GM23338 (cell line): ENCODE results near the gene MAPK8IP2. TPM values are rescaled to one million over a fixed set of nuclear protein-coding genes. Genes with fewer than 3 reads are reported as not detected.

Source experiments
- ATAC-seq: fragments of 200-7000 bp; cut with Tn5 transposase; 3 replicates; pipeline ENCODE4 v1.9.1; 2020
- DNase-seq: peaks from one replicate; pipeline ENCODE4 v3.0.0-alpha.2; 2015; ENCODE audit warnings: low spot score
- H2AFZ ChIP-seq: fragments of 200-600 bp; sonication (generic); 2 replicates; pipeline ENCODE4 v1.8.0; 2016; ENCODE audit warnings: antibody characterized with exemption, mild to moderate bottlenecking, moderate library complexity
- H3F3A ChIP-seq: fragments of 200-600 bp; sonication (generic); replicated peaks from 2 replicates; pipeline ENCODE4 v1.8.0; 2017; ENCODE audit warnings: antibody characterized with exemption, mixed run types, low read depth
- H3K27ac ChIP-seq: fragments of 200-600 bp; sonication (generic); 2 replicates; pipeline ENCODE4 v1.6.1; 2016; ENCODE audit warnings: low read depth
- H3K27me3 ChIP-seq: fragments of 200-600 bp; sonication (generic); 2 replicates; pipeline ENCODE4 v1.8.0; 2016; ENCODE audit warnings: mild to moderate bottlenecking, mixed run types, moderate library complexity; ENCODE audit not compliant: insufficient read depth
- H3K36me3 ChIP-seq: fragments of 200-600 bp; sonication (generic); 2 replicates; pipeline ENCODE4 v1.8.0; 2016; ENCODE audit warnings: mild to moderate bottlenecking; ENCODE audit not compliant: insufficient read depth
- H3K4me1 ChIP-seq: fragments of 200-600 bp; sonication (generic); 2 replicates; pipeline ENCODE4 v1.8.0; 2016; ENCODE audit warnings: mild to moderate bottlenecking, moderate library complexity; ENCODE audit not compliant: insufficient read depth
- H3K4me2 ChIP-seq: fragments of 200-600 bp; sonication (generic); 2 replicates; pipeline ENCODE4 v1.7.1; 2017; ENCODE audit warnings: mixed run types
- H3K4me3 ChIP-seq: fragments of 200-600 bp; sonication (generic); 2 replicates; pipeline ENCODE4 v1.6.1; 2016; ENCODE audit warnings: mixed run types
- H3K79me2 ChIP-seq: fragments of 200-600 bp; sonication (generic); replicated peaks from 2 replicates; pipeline ENCODE4 v1.8.0; 2017; ENCODE audit warnings: mild to moderate bottlenecking; ENCODE audit not compliant: insufficient read depth
- H3K9me2 ChIP-seq: fragments of 200-600 bp; sonication (generic); 2 replicates; pipeline ENCODE4 v1.8.0; 2017; ENCODE audit not compliant: insufficient read depth
- H4K20me1 ChIP-seq: fragments of 200-600 bp; sonication (generic); replicated peaks from 2 replicates; pipeline ENCODE4 v1.8.0; 2017; ENCODE audit warnings: mild to moderate bottlenecking; ENCODE audit not compliant: insufficient read depth
- H3K27ac Mint-ChIP-seq: 2 replicates; pipeline ENCODE4 v1.8.0; 2020; ENCODE audit warnings: inconsistent platforms, mild to moderate bottlenecking, moderate library complexity, mixed read lengths
- H3K27me3 Mint-ChIP-seq: 3 replicates; pipeline ENCODE4 v1.8.0; 2022; ENCODE audit warnings: low read depth, mild to moderate bottlenecking, moderate library complexity, mixed read lengths, inconsistent platforms; ENCODE audit not compliant: insufficient read depth, poor library complexity
- H3K36me3 Mint-ChIP-seq: 3 replicates; pipeline ENCODE4 v1.8.0; 2021; ENCODE audit warnings: low read depth, mild to moderate bottlenecking, inconsistent platforms, moderate library complexity, mixed read lengths
- H3K4me1 Mint-ChIP-seq: 3 replicates; pipeline ENCODE4 v1.8.0; 2020; ENCODE audit warnings: mild to moderate bottlenecking, inconsistent platforms, mixed read lengths
- H3K4me3 Mint-ChIP-seq: 3 replicates; pipeline ENCODE4 v1.8.0; 2021; ENCODE audit warnings: moderate library complexity, mild to moderate bottlenecking, inconsistent platforms, mixed read lengths
- H3K9me3 Mint-ChIP-seq: 3 replicates; pipeline ENCODE4 v1.8.0; 2020; ENCODE audit warnings: moderate library complexity, mild to moderate bottlenecking, inconsistent platforms, mixed read lengths
- CREB1 ChIP-seq: fragments of 250-450 bp; sonication (Bioruptor Pico); IDR thresholded peaks from 2 replicates; pipeline ENCODE4 v1.5.0; 2020; ENCODE audit warnings: low read depth, mild to moderate bottlenecking, moderate library complexity
- CTCF ChIP-seq, 2 experiments: fragments of 200-600 bp in 1 of 2; sonication (generic) in 1 of 2; conservative IDR thresholded peaks; 2 replicates each; pipeline versions ENCODE4 v1.5.1 to v1.6.1; 2016 to 2017; ENCODE audit warnings: antibody characterized with exemption in 2 of 2, low read depth in 2 of 2, mild to moderate bottlenecking in 2 of 2, moderate library complexity in 1 of 2
- ETS1 ChIP-seq: IDR thresholded peaks from 2 replicates; pipeline ENCODE4 v1.6.1; 2016; ENCODE audit warnings: antibody characterized with exemption
- EZH2 ChIP-seq: fragments of 200-600 bp; sonication (generic); IDR thresholded peaks from one replicate; pipeline ENCODE4 v1.8.0; 2017; ENCODE audit warnings: antibody characterized with exemption, mild to moderate bottlenecking, low read depth; ENCODE audit not compliant: unreplicated experiment
- EZH2phosphoT487 ChIP-seq: fragments of 200-600 bp; sonication (generic); IDR thresholded peaks from one replicate; pipeline ENCODE4 v1.8.1; 2018; ENCODE audit warnings: antibody characterized with exemption; ENCODE audit not compliant: unreplicated experiment
- JUNB ChIP-seq: IDR thresholded peaks from one replicate; pipeline ENCODE4 v1.6.1; 2016; ENCODE audit warnings: antibody characterized with exemption; ENCODE audit not compliant: unreplicated experiment
- NANOG ChIP-seq: IDR thresholded peaks from 2 replicates; pipeline ENCODE4 v1.6.1; 2016; ENCODE audit warnings: antibody characterized with exemption, borderline replicate concordance
- POLR2AphosphoS5 ChIP-seq: IDR thresholded peaks from 2 replicates; pipeline ENCODE4 v1.6.1; 2016; ENCODE audit warnings: antibody characterized with exemption, low read depth
- REST ChIP-seq: IDR thresholded peaks from one replicate; pipeline ENCODE4 v1.6.1; 2018; ENCODE audit warnings: antibody characterized with exemption; ENCODE audit not compliant: unreplicated experiment
- STAT1 ChIP-seq: IDR thresholded peaks from one replicate; pipeline ENCODE4 v1.6.1; 2016; ENCODE audit warnings: antibody characterized with exemption; ENCODE audit not compliant: unreplicated experiment
- ZNF114 ChIP-seq: fragments of 250-450 bp; sonication (Bioruptor Pico); IDR thresholded peaks from 2 replicates; pipeline ENCODE4 v1.5.0; 2020; ENCODE audit warnings: mild to moderate bottlenecking, moderate library complexity
- ZNF462 ChIP-seq: fragments of 250-450 bp; sonication (Bioruptor Pico); IDR thresholded peaks from 2 replicates; pipeline ENCODE4 v1.5.0; 2020; ENCODE audit warnings: mild to moderate bottlenecking, moderate library complexity
- polyA plus RNA-seq: library from polyadenylated mRNA; unstranded; fragments of >200 nt; fragmentation: Nextera tagmentation; extraction: Ambion mirVana; gene quantifications from 2 replicates; pipeline ENCODE4 v1.2.1, GENCODE V29; 2016
- total RNA-seq: library from RNA; depleted of rRNA; stranded (reverse); fragments of >200 nt; shearing (Covaris generic); gene quantifications from 2 replicates; pipeline ENCODE4 v1.2.3, GENCODE V29; 2014

Gene MAPK8IP2
- total and polyA plus RNA-seq, 2 experiments from 2014 or later, result 0.15 to 3.5 TPM

GRCh38 chr22:50581950-50582492, 18.6 kb upstream of the MAPK8IP2 start:
- Histone ChIP-seq H3K27me3 (0 out of 2 replicates have a peak, but pooled peaks cover 6% of the 10 kb centered on the region), H4K20me1 (peaks cover 3% of the 10 kb centered on the region; the same call in 1 of the 2 replicates), H3K4me3 (peak overlapping the region; percentile 78), H3K4me1 (peaks cover 8% of the 10 kb centered on the region), H3K9me2 (no peaks in the 10 kb centered on the region), H3F3A (peaks cover 12% of the 10 kb centered on the region), H3K36me3 (no peaks in the 10 kb centered on the region), H2AFZ (peak overlapping the region; percentile 90; the same call in 1 of the 2 replicates), H3K27ac (peak overlapping the region; percentile 91), H3K4me2 (peak overlapping the region; percentile 91), H3K79me2 (no peaks in the 10 kb centered on the region)
- peak overlapping the region; percentile 86 for H3K27ac Mint-ChIP-seq
- DNase-seq (no peak), ATAC-seq (no peak; the same call in 2 of the 3 replicates)
- no peaks in the 10 kb centered on the region for H3K9me3 Mint-ChIP-seq
- peaks cover 2% of the 10 kb centered on the region; the same call in 2 of the 3 replicates for H3K36me3 Mint-ChIP-seq
- H3K4me1 Mint-ChIP-seq, result peaks cover 7% of the 10 kb centered on the region
- TF ChIP-seq ETS1 (no peak), EZH2phosphoT487 (no peak), STAT1 (no peak), REST (no peak), EZH2 (no peak), ZNF114 (CRISPR knock-in tag) (no peak), CTCF (conservative IDR thresholded peaks at IDR 0.05; ENCODE audit: low read depth in 2 of 2) (no peak), NANOG (no peak), CREB1 (CRISPR knock-in tag) (no peak), JUNB (no peak), POLR2AphosphoS5 (no peak), ZNF462 (CRISPR knock-in tag) (no peak)
- peak overlapping the region; percentile 86 for H3K4me3 Mint-ChIP-seq
- peaks cover 11% of the 10 kb centered on the region for H3K27me3 Mint-ChIP-seq
